Neural cell (in vitro differentiated cells): Measurements from ENCODE around the gene TFAP2C. TPM values are rescaled to one million over a fixed set of nuclear protein-coding genes. Genes with fewer than 3 reads are reported as not detected.
"Not testable (repeated sequence)": the region's sequence is repeated elsewhere in the genome, so short reads cannot be mapped to it uniquely, and the experiment has no call there.

ENCODE experiments used
- H2AFZ ChIP-seq: fragments of 200-600, 300-800 bp; sonication (generic), shearing (Covaris generic); 2 replicates; pipeline ENCODE4 v1.6.0; 2014; ENCODE audit warnings: low read depth, mild to moderate bottlenecking, antibody characterized with exemption, low read length, moderate library complexity
- H3F3A ChIP-seq: fragments of 200-600 bp; shearing (Covaris generic); 2 replicates; pipeline ENCODE4 v1.6.1; 2016; ENCODE audit warnings: mild to moderate bottlenecking, moderate library complexity, mixed read lengths, antibody characterized with exemption, low read length; ENCODE audit not compliant: insufficient read depth, poor library complexity, severe bottlenecking
- H3K27ac ChIP-seq: fragments of 200-600, 300-800 bp; sonication (generic), shearing (Covaris generic); 2 replicates; pipeline ENCODE4 v1.5.1; 2014; ENCODE audit warnings: mild to moderate bottlenecking, low read length, moderate library complexity
- H3K27me3 ChIP-seq: fragments of 300-800, 200-600 bp; sonication (generic), shearing (Covaris generic); 2 replicates; pipeline ENCODE4 v1.6.0; 2014; ENCODE audit warnings: mild to moderate bottlenecking, low read depth, low read length, moderate library complexity; ENCODE audit not compliant: insufficient read depth
- H3K36me3 ChIP-seq: fragments of 300-800, 200-600 bp; sonication (generic), shearing (Covaris generic); 2 replicates; pipeline ENCODE4 v1.5.1; 2014; ENCODE audit warnings: mild to moderate bottlenecking, antibody characterized with exemption, low read length, moderate library complexity; ENCODE audit not compliant: insufficient read depth
- H3K4me2 ChIP-seq: fragments of 300-800, 200-600 bp; sonication (generic), shearing (Covaris generic); 2 replicates; pipeline ENCODE4 v1.6.0; 2014; ENCODE audit warnings: mild to moderate bottlenecking, low read length
- H3K4me3 ChIP-seq: fragments of 300-800, 200-600 bp; sonication (generic), shearing (Covaris generic); 2 replicates; pipeline ENCODE4 v1.5.1; 2014; ENCODE audit warnings: mild to moderate bottlenecking, low read length, moderate library complexity
- H3K79me2 ChIP-seq: fragments of 200-600 bp; shearing (Covaris generic); replicated peaks from 2 replicates; pipeline ENCODE4 v1.6.0; 2014; ENCODE audit warnings: mild to moderate bottlenecking, low read length, moderate library complexity; ENCODE audit not compliant: insufficient read depth
- H3K9ac ChIP-seq: fragments of 300-800, 200-600 bp; sonication (generic), shearing (Covaris generic); 2 replicates; pipeline ENCODE4 v1.6.1; 2016; ENCODE audit warnings: mild to moderate bottlenecking, low read length, mixed read lengths
- H3K9me2 ChIP-seq: fragments of 200-600 bp; shearing (Covaris generic); 2 replicates; pipeline ENCODE4 v1.6.1; 2016; ENCODE audit warnings: mild to moderate bottlenecking, low read length, mixed read lengths; ENCODE audit not compliant: insufficient read depth
- H3K9me3 ChIP-seq: fragments of 200-600, 300-800 bp; sonication (generic), shearing (Covaris generic); 2 replicates; pipeline ENCODE4 v1.6.1; 2016; ENCODE audit warnings: mild to moderate bottlenecking, mixed run types, low read length, moderate library complexity, mixed read lengths
- H4K20me1 ChIP-seq: fragments of 200-600 bp; shearing (Covaris generic); 2 replicates; pipeline ENCODE4 v1.6.1; 2016; ENCODE audit warnings: mild to moderate bottlenecking, mixed run types; ENCODE audit not compliant: insufficient read depth
- EP300 ChIP-seq: fragments of 450-650 bp; conservative IDR thresholded peaks from 2 replicates; pipeline ENCODE4 v1.6.1; 2014; ENCODE audit warnings: antibody characterized with exemption, mild to moderate bottlenecking, moderate library complexity; ENCODE audit not compliant: poor library complexity, severe bottlenecking
- EZH2 ChIP-seq: fragments of 200-600, 300-800 bp; shearing (Covaris generic), sonication (generic); IDR thresholded peaks from 2 replicates; pipeline ENCODE4 v1.6.1; 2014; ENCODE audit warnings: antibody characterized with exemption, low read length, borderline replicate concordance, mild to moderate bottlenecking; ENCODE audit not compliant: insufficient read depth, poor library complexity, severe bottlenecking
- MXI1 ChIP-seq: fragments of 450-650 bp; conservative IDR thresholded peaks from 2 replicates; pipeline ENCODE4 v1.6.1; 2014; ENCODE audit warnings: antibody characterized with exemption, mild to moderate bottlenecking; ENCODE audit not compliant: poor library complexity, severe bottlenecking
- POLR2AphosphoS5 ChIP-seq: IDR thresholded peaks from 2 replicates; pipeline ENCODE4 v1.6.1; 2012
- RAD21 ChIP-seq: fragments of 450-650 bp; conservative IDR thresholded peaks from 2 replicates; pipeline ENCODE4 v1.6.1; 2014; ENCODE audit warnings: antibody characterized with exemption, mild to moderate bottlenecking, moderate library complexity
- SMC3 ChIP-seq: fragments of 450-650 bp; conservative IDR thresholded peaks from 2 replicates; pipeline ENCODE4 v1.6.1; 2014; ENCODE audit warnings: antibody characterized with exemption, mild to moderate bottlenecking, moderate library complexity; ENCODE audit not compliant: poor library complexity
- TAF1 ChIP-seq: IDR thresholded peaks from 2 replicates; pipeline ENCODE4 v1.6.1; 2012; ENCODE audit warnings: low read depth
- polyA plus RNA-seq: library from polyadenylated mRNA; depleted of rRNA; stranded (reverse); fragments of >200 nt; gene quantifications from 2 replicates; pipeline ENCODE4 v1.2.3, GENCODE V29; 2014
- TF ChIP-seq, protein P1 (sequence below): IDR thresholded peaks from 2 replicates; pipeline ENCODE4 v1.6.1; 2012; ENCODE audit warnings: borderline replicate concordance
- TF ChIP-seq, protein P2 (sequence below): fragments of 450-650 bp; IDR thresholded peaks from 2 replicates; pipeline ENCODE4 v1.5.1; 2014; ENCODE audit warnings: antibody characterized with exemption, mild to moderate bottlenecking, moderate library complexity; ENCODE audit not compliant: poor library complexity, severe bottlenecking

Gene TFAP2C
- polyA plus RNA-seq, 1 donor from 2014 or later = not detected

- no peaks in the 10 kb centered on the region for H3F3A ChIP-seq
- no peak overlapping the region for H3K4me2 ChIP-seq
- no peaks in the 10 kb centered on the region for H3K27me3 ChIP-seq
- no peaks in the 10 kb centered on the region for H3K9me3 ChIP-seq
- H4K20me1 ChIP-seq = no peaks in the 10 kb centered on the region
- H3K27ac ChIP-seq = no peak overlapping the region
- no peak overlapping the region for H3K9ac ChIP-seq
- H2AFZ ChIP-seq = no peak overlapping the region
- no peaks in the 10 kb centered on the region for H3K36me3 ChIP-seq
- no peak for TF ChIP-seq EZH2
- no peak for TF ChIP-seq EP300
- no peak for TF ChIP-seq MXI1
- TF ChIP-seq, protein P1, sequence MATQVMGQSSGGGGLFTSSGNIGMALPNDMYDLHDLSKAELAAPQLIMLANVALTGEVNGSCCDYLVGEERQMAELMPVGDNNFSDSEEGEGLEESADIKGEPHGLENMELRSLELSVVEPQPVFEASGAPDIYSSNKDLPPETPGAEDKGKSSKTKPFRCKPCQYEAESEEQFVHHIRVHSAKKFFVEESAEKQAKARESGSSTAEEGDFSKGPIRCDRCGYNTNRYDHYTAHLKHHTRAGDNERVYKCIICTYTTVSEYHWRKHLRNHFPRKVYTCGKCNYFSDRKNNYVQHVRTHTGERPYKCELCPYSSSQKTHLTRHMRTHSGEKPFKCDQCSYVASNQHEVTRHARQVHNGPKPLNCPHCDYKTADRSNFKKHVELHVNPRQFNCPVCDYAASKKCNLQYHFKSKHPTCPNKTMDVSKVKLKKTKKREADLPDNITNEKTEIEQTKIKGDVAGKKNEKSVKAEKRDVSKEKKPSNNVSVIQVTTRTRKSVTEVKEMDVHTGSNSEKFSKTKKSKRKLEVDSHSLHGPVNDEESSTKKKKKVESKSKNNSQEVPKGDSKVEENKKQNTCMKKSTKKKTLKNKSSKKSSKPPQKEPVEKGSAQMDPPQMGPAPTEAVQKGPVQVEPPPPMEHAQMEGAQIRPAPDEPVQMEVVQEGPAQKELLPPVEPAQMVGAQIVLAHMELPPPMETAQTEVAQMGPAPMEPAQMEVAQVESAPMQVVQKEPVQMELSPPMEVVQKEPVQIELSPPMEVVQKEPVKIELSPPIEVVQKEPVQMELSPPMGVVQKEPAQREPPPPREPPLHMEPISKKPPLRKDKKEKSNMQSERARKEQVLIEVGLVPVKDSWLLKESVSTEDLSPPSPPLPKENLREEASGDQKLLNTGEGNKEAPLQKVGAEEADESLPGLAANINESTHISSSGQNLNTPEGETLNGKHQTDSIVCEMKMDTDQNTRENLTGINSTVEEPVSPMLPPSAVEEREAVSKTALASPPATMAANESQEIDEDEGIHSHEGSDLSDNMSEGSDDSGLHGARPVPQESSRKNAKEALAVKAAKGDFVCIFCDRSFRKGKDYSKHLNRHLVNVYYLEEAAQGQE = no peak
- no peak for TF ChIP-seq RAD21
- no peak overlapping the region for H3K4me3 ChIP-seq
- no peaks in the 10 kb centered on the region for H3K9me2 ChIP-seq
- no peaks in the 10 kb centered on the region for H3K79me2 ChIP-seq
These were observed 28.8 kb downstream of the TFAP2C start for GRCh38 chr20:56657879-56658278.

GRCh38 chr20:56658341-56658947 lies 29.3 kb downstream of the TFAP2C start:
- not testable (repeated sequence) for H3K9me3 ChIP-seq, H2AFZ ChIP-seq, H3K9me2 ChIP-seq, H3K79me2 ChIP-seq, H3K9ac ChIP-seq, H3F3A ChIP-seq, H3K27me3 ChIP-seq, H3K4me3 ChIP-seq, H4K20me1 ChIP-seq, H3K36me3 ChIP-seq, H3K27ac ChIP-seq, H3K4me2 ChIP-seq

DNA sequence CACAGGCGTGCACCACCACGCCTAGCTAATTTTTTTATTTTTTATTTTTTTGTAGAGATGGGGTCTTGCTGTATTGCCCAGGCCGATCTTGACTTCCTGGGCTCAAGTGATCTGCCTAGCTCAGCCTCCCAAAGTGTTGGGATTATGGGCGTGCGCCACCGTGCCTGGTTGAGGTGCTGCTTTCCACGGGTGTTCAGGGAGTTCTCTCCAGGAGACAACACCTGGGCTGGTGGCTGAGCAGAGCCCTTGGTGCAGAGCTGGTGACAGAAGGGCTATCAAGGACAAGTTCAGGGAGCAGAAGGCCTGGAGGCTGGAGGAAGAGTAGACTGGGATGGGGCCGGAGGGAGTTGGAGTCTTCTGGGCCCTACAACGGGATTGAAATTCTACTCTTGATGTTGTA lies 34.6 kb downstream of the TFAP2C start:
- TF ChIP-seq RAD21 = no peak
- H2AFZ ChIP-seq = no peak overlapping the region
- no peak overlapping the region for H3K4me2 ChIP-seq

GRCh38 chr20:56664796-56665195 lies 35.7 kb downstream of the TFAP2C start:
- H2AFZ ChIP-seq = no peak overlapping the region
- no peaks in the 10 kb centered on the region for H3K36me3 ChIP-seq
- H3K4me2 ChIP-seq = no peak overlapping the region
- H3K27ac ChIP-seq = no peak overlapping the region
- no peaks in the 10 kb centered on the region for H3K9me2 ChIP-seq
- no peaks in the 10 kb centered on the region for H3F3A ChIP-seq
- H3K79me2 ChIP-seq = no peaks in the 10 kb centered on the region
- H3K9ac ChIP-seq = no peak overlapping the region
- no peaks in the 10 kb centered on the region for H3K9me3 ChIP-seq
- H3K27me3 ChIP-seq = no peaks in the 10 kb centered on the region
- H3K4me3 ChIP-seq = no peak overlapping the region
- H4K20me1 ChIP-seq = no peaks in the 10 kb centered on the region
- TF ChIP-seq, protein P2, sequence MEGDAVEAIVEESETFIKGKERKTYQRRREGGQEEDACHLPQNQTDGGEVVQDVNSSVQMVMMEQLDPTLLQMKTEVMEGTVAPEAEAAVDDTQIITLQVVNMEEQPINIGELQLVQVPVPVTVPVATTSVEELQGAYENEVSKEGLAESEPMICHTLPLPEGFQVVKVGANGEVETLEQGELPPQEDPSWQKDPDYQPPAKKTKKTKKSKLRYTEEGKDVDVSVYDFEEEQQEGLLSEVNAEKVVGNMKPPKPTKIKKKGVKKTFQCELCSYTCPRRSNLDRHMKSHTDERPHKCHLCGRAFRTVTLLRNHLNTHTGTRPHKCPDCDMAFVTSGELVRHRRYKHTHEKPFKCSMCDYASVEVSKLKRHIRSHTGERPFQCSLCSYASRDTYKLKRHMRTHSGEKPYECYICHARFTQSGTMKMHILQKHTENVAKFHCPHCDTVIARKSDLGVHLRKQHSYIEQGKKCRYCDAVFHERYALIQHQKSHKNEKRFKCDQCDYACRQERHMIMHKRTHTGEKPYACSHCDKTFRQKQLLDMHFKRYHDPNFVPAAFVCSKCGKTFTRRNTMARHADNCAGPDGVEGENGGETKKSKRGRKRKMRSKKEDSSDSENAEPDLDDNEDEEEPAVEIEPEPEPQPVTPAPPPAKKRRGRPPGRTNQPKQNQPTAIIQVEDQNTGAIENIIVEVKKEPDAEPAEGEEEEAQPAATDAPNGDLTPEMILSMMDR = no peak
- TF ChIP-seq MXI1 (no peak), POLR2AphosphoS5 (no peak), SMC3 (no peak), RAD21 (no peak), EP300 (no peak), EZH2 (no peak), TAF1 (no peak)
- TF ChIP-seq, protein P1 = no peak

More for the DNA sequence above, 34.6 kb downstream of the TFAP2C start:
- Histone ChIP-seq H3K36me3 (no peaks in the 10 kb centered on the region), H3K4me3 (no peak overlapping the region), H3K79me2 (no peaks in the 10 kb centered on the region), H3K27me3 (no peaks in the 10 kb centered on the region), H3K27ac (no peak overlapping the region), H3F3A (no peaks in the 10 kb centered on the region), H3K9me3 (no peaks in the 10 kb centered on the region), H4K20me1 (no peaks in the 10 kb centered on the region), H3K9ac (no peak overlapping the region), H3K9me2 (no peaks in the 10 kb centered on the region)
